AG04450 (cell line): ENCODE results near the gene VWA5B1. TPM values are rescaled to one million over a fixed set of nuclear protein-coding genes. Genes with fewer than 3 reads are reported as not detected.
"Not testable (repeated sequence)": the region's sequence is repeated elsewhere in the genome, so short reads cannot be mapped to it uniquely, and the experiment has no call there.

Source experiments
- CTCF ChIA-PET: fragments of 300-600, 350-600 bp; formaldehyde crosslinking; extraction: SDS; loops from one replicate; lab custom pipeline; 2022; ENCODE audit warnings: antibody characterized with exemption, inconsistent platforms; lab: Charles Lee
- POLR2A ChIA-PET: fragments of 350-600 bp; formaldehyde crosslinking; extraction: SDS; loops from one replicate; lab custom pipeline; 2021; ENCODE audit warnings: antibody characterized with exemption, inconsistent platforms; lab: Yijun Ruan, JAX
- DNase-seq: peaks from one replicate; pipeline ENCODE4 v3.0.0-alpha.2; 2011; ENCODE audit warnings: low read depth, low spot score
- H3K27ac ChIP-seq: one replicate; pipeline ENCODE4 v1.5.1; 2012; ENCODE audit warnings: low read depth, low read length, control low read depth
- H3K27me3 ChIP-seq: one replicate; pipeline ENCODE4 v1.6.0; 2012; ENCODE audit warnings: low read length; ENCODE audit not compliant: control insufficient read depth, insufficient read depth
- H3K4me3 ChIP-seq: 2 replicates; pipeline ENCODE4 v1.5.1; 2011; ENCODE audit warnings: mild to moderate bottlenecking, low read depth, low read length, control low read depth
- H3K9me3 ChIP-seq: 2 replicates; pipeline ENCODE4 v1.5.1; 2012; ENCODE audit warnings: low read length; ENCODE audit not compliant: control insufficient read depth, insufficient read depth
- CTCF ChIP-seq: IDR thresholded peaks from 2 replicates; pipeline ENCODE4 v1.5.1; 2011; ENCODE audit warnings: low read depth, low read length, control low read depth, inconsistent platforms
- polyA plus RNA-seq: library from polyadenylated mRNA; depleted of rRNA; stranded (reverse); fragments of >200 nt; gene quantifications from 2 replicates; pipeline ENCODE4 v1.2.3, GENCODE V29; 2011

Gene VWA5B1
- polyA plus RNA-seq, 1 experiment, result not detected

- POLR2A ChIA-PET, result no interaction called here
- CTCF ChIA-PET, result interaction anchor here (0.6 kb wide), 1 partner anchor 69 kb away, joined by 8 read pairs; no protein-coding TSS in a partner anchor
Measured at GRCh38 chr1:20284046-20284445, 6.6 kb upstream of the VWA5B1 start.

GRCh38 chr1:20284625-20285024 lies 6.0 kb upstream of the VWA5B1 start:
- CTCF ChIA-PET, result no interaction called here

More at GRCh38 chr1:20284046-20284445, 6.6 kb upstream of the VWA5B1 start:
- H3K27ac ChIP-seq, result no peak overlapping the region
- no peak overlapping the region for H3K4me3 ChIP-seq
- TF ChIP-seq CTCF, result no peak
- H3K9me3 ChIP-seq, result peaks cover 3% of the 10 kb centered on the region
- H3K27me3 ChIP-seq, result peaks cover 18% of the 10 kb centered on the region
- DNase-seq, result no peak

GRCh38 chr1:20285510-20285909 lies 5.2 kb upstream of the VWA5B1 start:
- CTCF ChIA-PET, result no interaction called here
- peaks cover 32% of the 10 kb centered on the region for H3K27me3 ChIP-seq

More at GRCh38 chr1:20284625-20285024, 6.0 kb upstream of the VWA5B1 start:
- Histone ChIP-seq H3K4me3 (no peak overlapping the region), H3K27me3 (peaks cover 23% of the 10 kb centered on the region), H3K9me3 (peaks cover 2% of the 10 kb centered on the region), H3K27ac (no peak overlapping the region)
- no peak for TF ChIP-seq CTCF
- no peak for DNase-seq
- POLR2A ChIA-PET, result no interaction called here

GRCh38 chr1:20287696-20288095 lies 3.0 kb upstream of the VWA5B1 start:
- H3K4me3 ChIP-seq, POLR2A ChIA-PET, CTCF ChIA-PET, H3K27ac ChIP-seq, DNase-seq, H3K9me3 ChIP-seq: not testable (repeated sequence)
- peaks cover 47% of the 10 kb centered on the region for H3K27me3 ChIP-seq

More at GRCh38 chr1:20285510-20285909, 5.2 kb upstream of the VWA5B1 start:
- Histone ChIP-seq H3K9me3 (no peaks in the 10 kb centered on the region), H3K4me3 (no peak overlapping the region), H3K27ac (no peak overlapping the region)
- no peak for TF ChIP-seq CTCF
- DNase-seq, result no peak
- POLR2A ChIA-PET, result no interaction called here

- TF ChIP-seq CTCF, result no peak
- no peaks in the 10 kb centered on the region; the same call in 1 of the 2 replicates for H3K9me3 ChIP-seq
- H3K27me3 ChIP-seq, result peaks cover 46% of the 10 kb centered on the region
- no peak overlapping the region for H3K27ac ChIP-seq
- CTCF ChIA-PET, result no interaction called here
- no peak for DNase-seq
- 0 out of 2 replicates have a peak overlapping the region, but pooled peaks have one; percentile 10 for H3K4me3 ChIP-seq
- POLR2A ChIA-PET, result no interaction called here
Measured at GRCh38 chr1:20291645-20292084, 990 bp downstream of the VWA5B1 start.
